GM21526 (cell line): ENCODE data around the gene ZBTB8OS.

Experiments
- ATAC-seq: cut with Tn5 transposase; IDR thresholded peaks from one replicate; pipeline ENCODE4 v1.9.1; 2021; ENCODE audit warnings: moderate library complexity; ENCODE audit not compliant: unreplicated experiment, low FRiP score

The ZBTB8OS gene

DNA sequence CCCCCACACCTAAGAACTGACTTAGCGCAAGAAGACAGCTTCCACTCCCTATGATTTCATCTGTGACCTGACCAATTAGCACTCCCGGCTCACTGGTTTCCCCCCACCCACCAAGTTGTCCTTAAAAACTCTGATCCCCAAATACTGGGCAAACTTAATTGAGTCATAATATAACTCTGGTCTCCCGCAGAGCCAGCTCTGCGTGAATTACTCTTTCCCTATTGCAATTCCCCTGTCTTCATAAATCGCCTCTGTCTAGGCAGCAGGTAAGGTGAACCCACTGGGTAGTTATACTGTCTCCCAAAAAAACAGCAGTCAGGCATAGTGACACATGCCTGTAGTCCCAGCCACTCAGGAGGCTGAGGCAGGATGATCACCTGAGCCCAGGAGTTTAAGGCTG lies 36.9 kb downstream of the ZBTB8OS start:
- ATAC-seq, result no peak

DNA sequence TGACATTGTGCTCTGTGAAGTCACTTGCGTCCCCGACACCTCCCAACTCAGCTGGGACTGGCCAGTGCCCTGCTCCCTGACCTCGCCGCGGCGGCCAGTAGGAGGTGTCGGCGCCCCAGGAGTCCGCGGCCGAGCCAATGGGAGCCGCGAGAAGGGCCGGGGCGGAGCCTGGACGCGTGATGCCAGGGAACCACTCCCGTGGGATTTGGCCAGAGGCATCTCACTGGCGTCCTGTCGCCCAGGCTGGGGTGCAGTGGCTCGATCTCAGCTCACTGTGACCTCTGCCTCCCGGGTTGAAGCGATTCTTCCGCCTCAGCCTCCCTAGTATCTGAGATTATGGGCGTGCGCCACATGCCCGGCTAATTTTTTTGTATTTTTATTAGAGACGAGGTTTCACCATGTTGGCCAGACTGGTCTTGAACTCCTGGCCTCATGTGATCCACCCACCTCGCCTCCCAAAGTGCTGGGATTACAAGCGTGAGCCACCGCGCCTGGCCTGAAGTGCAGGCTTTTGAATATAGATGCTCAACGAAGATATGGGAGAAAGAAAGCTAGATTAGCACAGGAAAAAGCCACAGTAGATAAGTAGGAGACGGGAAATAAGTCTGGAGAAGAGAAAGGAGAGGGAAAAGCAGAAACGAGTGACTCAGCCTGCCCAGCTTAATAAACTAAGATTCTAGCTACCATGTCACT lies 38.0 kb downstream of the ZBTB8OS start:
- ATAC-seq, result no peak

DNA sequence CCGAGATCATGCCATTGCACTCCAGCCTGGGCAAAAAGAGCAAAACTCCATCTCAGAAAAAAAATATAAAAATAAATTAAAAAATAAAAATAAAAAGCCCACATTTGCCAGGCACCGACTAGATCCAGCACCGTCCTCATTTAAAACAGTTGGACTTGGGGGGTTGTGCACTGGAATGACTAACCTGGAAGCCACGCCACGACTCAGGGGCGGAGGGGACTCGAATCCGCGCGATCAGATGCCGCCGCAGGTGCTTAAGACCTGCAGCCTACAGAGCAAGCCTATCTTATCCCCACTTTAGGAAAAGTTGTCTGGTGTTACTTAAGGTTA lies 38.5 kb downstream of the ZBTB8OS start:
- ATAC-seq, result no peak

GRCh38 chr1:32609180-32609579 lies 41.2 kb downstream of the ZBTB8OS start:
- ATAC-seq, result no peak

DNA sequence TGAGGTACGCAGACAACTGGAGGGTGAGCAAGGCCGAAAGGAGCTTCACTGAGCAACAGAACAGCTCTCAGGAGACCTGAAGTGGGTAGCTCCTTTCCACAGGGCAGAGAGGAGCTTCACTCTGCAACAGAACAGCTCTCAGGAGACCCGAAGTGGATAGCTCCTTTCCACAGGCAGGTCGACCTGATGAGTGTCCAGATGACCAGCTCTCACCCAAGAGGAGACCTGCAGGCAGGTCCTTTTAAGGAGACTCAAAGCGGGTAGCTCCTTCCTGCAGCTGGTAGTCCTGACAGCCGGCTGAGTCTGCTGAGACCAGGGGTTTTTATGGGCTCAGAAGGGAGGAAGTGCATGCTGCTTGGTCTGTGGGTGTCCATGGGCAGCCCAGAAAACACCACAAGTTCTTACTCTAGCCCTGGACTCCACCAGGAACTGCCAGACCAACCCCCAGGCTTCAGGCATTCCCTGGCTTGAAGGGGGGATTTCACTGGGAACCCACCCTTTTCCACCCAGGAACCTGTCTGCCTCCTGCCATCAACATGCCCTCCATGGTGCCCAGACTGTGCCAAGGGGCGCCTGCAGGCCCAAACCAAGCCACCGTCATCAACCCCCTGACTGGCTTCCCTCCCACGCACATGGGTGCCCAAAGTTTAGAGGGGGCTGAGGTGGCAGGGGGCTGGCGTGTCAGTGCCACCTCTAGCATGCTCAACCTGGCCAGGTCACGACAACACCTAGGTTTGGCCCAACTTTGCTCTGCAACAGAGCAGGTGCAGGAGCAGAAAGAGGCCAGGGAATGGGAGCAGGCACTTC lies 43.6 kb downstream of the ZBTB8OS start:
- ATAC-seq, result no peak

DNA sequence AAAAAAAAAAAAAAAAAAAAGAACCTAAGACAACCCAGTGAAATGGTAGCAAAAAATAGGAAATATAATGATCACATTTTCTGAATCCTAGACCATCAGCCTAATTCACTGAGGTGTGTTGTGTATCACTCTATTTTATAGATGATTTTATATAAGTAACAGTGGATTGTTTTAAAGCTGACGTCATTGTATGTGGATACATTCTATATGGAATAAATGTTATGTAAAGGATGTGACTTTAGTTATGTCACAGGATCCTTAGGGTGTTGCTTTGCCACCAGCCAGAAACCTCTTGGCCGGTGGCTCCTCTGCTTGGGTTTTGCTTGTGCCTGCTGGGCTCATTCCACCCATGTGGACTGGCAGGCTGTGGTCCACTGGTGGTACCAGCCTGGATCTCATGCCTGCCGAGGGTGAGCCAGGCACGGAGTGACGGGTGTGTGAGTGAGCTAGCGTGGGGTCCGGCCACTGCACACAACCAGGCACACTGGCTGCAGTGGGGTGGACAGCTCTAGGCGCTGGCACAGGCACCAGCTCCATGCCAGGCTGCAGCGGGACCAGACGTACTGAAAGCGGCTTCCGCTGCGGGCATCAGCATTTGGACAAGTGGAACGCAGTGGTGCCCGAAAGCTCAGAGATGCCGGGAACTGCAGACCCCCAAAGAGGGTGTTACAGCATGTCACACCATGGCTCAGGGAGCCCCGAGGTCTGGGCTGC lies 44.5 kb downstream of the ZBTB8OS start:
- ATAC-seq, result no peak

GRCh38 chr1:32600034-32600433 lies 50.3 kb downstream of the ZBTB8OS start:
- ATAC-seq, result no peak

- no peak for ATAC-seq
Measured at GRCh38 chr1:32592943-32593342, 57.4 kb downstream of the ZBTB8OS start.

DNA sequence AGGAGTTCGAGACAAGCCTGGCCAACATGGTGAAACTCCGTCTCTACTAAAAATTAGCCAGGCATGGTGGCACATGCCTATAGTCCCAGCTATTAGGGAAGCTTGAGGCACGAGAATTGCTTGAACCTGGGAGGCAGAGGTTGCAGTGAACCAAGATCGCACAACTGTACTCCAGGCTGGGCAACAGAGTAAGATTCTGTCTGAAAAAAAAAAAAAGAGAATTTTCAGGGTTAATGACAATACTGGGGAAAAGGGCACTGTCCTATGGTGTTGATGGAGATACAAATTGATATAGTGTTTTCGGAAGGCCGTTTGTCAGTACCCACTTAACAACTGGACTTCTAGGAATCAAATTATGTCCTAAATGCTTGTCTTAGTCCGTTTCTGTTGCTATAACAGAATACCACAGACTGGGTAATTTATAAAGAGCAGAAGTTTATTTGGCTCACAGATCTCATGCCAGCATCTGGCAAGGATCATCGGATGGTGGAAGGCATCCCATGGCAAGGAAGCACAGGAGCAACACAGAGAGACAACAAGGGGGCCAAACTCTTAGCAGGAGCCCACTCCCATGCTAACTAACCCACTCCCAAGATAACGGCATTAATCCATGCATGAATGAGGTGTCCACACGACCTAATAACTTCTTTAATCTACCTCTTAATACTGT lies 69.9 kb downstream of the ZBTB8OS start:
- ATAC-seq, result no peak
